ENCODE data around the gene UCN. TPM values are rescaled to one million over a fixed set of nuclear protein-coding genes. Genes with fewer than 3 reads are reported as not detected.
A peak's percentile ranks its signal among the peaks of the same experiment; 100 is the strongest.

The UCN gene
- total RNA-seq, 2 experiments from 2014 or later: 1.8 to 2.3 TPM

- ChIA-PET CTCF (interaction anchor here (0.8 to 1.9 kb wide), 4 partner anchors 14 to 37 kb away, joined by 3 to 20 read pairs (median 4); no protein-coding TSS in a partner anchor), POLR2A (interaction anchor here (1.0 to 1.5 kb wide), 2 partner anchors 38 to 54 kb away, joined by 4 read pairs; partner anchors contain the start of genes ATRAID and SLC5A6)
- TF ChIP-seq, protein P1, sequence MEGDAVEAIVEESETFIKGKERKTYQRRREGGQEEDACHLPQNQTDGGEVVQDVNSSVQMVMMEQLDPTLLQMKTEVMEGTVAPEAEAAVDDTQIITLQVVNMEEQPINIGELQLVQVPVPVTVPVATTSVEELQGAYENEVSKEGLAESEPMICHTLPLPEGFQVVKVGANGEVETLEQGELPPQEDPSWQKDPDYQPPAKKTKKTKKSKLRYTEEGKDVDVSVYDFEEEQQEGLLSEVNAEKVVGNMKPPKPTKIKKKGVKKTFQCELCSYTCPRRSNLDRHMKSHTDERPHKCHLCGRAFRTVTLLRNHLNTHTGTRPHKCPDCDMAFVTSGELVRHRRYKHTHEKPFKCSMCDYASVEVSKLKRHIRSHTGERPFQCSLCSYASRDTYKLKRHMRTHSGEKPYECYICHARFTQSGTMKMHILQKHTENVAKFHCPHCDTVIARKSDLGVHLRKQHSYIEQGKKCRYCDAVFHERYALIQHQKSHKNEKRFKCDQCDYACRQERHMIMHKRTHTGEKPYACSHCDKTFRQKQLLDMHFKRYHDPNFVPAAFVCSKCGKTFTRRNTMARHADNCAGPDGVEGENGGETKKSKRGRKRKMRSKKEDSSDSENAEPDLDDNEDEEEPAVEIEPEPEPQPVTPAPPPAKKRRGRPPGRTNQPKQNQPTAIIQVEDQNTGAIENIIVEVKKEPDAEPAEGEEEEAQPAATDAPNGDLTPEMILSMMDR (IDR thresholded peaks at IDR 0.05): no peak
- ATAC-seq (ENCODE audit: poor library complexity) (no peak), DNase-seq (no peak)
- Histone ChIP-seq H3K9me3 (ENCODE audit: control insufficient read depth in 1 of 2, insufficient read depth in 1 of 2, low read length in 2 of 2) (peaks cover 0 to 11% of the 10 kb centered on the region in 2 experiments), H3K4me1 (ENCODE audit: insufficient read depth, low read length) (peaks cover 42% of the 10 kb centered on the region), H3K4me3 (ENCODE audit: low read length) (no peak overlapping the region), H3K27me3 (ENCODE audit: control insufficient read depth in 1 of 2, insufficient read depth in 2 of 2, low read length in 2 of 2) (peaks cover 42 to 49% of the 10 kb centered on the region in 2 experiments), H3K36me3 (ENCODE audit: insufficient read depth, low read length) (no peaks in the 10 kb centered on the region), H3K27ac (ENCODE audit: low read depth in 1 of 2, low read length in 2 of 2) (no peak overlapping the region)
- H3K36me3 Mint-ChIP-seq (ENCODE audit: low read depth): no peaks in the 10 kb centered on the region
- no peaks in the 10 kb centered on the region for H3K9me3 Mint-ChIP-seq
- H3K27me3 Mint-ChIP-seq: peaks cover 38% of the 10 kb centered on the region
- no peak overlapping the region for H3K27ac Mint-ChIP-seq
- peaks cover 26% of the 10 kb centered on the region for H3K4me1 Mint-ChIP-seq (ENCODE audit: low read depth)
- peak overlapping the region; percentile 72 for H3K4me3 Mint-ChIP-seq
- intact Hi-C loops (cut with DNase I, micrococcal nuclease): loop anchor here in 1 of 2 experiments (1.0 to 10.0 kb wide), 2 partner anchors 15 to 51 kb away; partner anchors contain the start of genes ATRAID, CAD and SLC5A6
These were observed 42.7 kb downstream of the UCN start for GRCh38 chr2:27265536-27265870.

DNA sequence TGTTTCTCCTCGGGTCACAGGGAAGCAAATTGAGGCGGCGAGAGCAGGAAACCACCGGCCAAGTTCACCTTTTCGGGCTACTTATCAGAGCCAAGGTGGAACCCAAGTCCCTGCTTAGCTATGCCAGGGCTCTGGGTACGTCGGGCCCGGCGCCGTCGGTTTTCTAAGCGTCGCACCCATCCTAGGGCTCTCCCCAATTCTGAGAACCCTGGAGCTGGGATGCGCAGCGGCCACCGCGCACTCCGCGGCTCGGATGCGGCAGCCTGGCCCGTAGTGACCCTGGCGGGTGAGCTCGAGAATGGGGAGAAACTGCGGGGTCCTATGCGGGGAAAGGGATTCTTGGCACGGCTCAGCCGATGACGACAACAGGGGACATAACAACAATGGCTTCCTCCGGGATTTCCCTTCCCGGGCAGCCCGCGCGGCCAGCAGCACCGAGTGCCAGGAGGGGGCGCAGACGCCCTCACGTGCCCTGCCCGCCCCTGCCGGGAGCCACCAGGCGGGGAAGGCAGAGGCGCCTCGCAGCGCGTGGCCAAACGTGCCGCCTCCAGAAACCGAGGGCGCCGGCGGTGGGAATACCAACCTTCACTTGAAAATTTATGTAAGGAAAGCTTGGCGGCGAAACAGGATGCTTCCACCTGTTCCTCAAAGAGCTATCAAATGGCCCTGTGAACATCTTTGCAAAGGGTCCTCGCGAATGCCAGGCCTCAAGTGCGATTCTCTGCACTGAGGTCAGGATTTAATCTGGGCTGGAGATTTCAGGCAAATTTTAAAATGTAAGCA lies 43.3 kb downstream of the UCN start:
- Histone ChIP-seq H3K36me3 (ENCODE audit: insufficient read depth, low read length) (no peaks in the 10 kb centered on the region), H3K27ac (ENCODE audit: low read depth in 1 of 2, low read length in 2 of 2) (no peak overlapping the region), H3K4me3 (ENCODE audit: low read length) (peak overlapping the region; percentile 54), H3K9me3 (ENCODE audit: control insufficient read depth in 1 of 2, insufficient read depth in 1 of 2, low read length in 2 of 2) (peaks cover 0 to 11% of the 10 kb centered on the region in 2 experiments), H3K4me1 (ENCODE audit: insufficient read depth, low read length) (peaks cover 42% of the 10 kb centered on the region), H3K27me3 (ENCODE audit: control insufficient read depth in 1 of 2, insufficient read depth in 2 of 2, low read length in 2 of 2) (peaks cover 48 to 55% of the 10 kb centered on the region in 2 experiments)
- ChIA-PET POLR2A (interaction anchor here (1.0 to 1.5 kb wide), 2 partner anchors 38 to 53 kb away, joined by 4 read pairs; partner anchors contain the start of genes ATRAID and SLC5A6), CTCF (interaction anchor here (0.8 to 1.9 kb wide), 4 partner anchors 13 to 38 kb away, joined by 3 to 20 read pairs (median 4); no protein-coding TSS in a partner anchor)
- peaks cover 39% of the 10 kb centered on the region for H3K27me3 Mint-ChIP-seq
- ATAC-seq (ENCODE audit: poor library complexity) (peak; percentile 63), DNase-seq (peak; percentile 32 to 89 (median 51))
- H3K36me3 Mint-ChIP-seq (ENCODE audit: low read depth): no peaks in the 10 kb centered on the region
- H3K27ac Mint-ChIP-seq: no peak overlapping the region
- intact Hi-C loops (cut with DNase I, micrococcal nuclease): loop anchor here in 1 of 2 experiments (1.0 to 10.0 kb wide), 2 partner anchors 15 to 50 kb away; partner anchors contain the start of genes ATRAID, CAD and SLC5A6
- no peaks in the 10 kb centered on the region for H3K9me3 Mint-ChIP-seq
- peaks cover 26% of the 10 kb centered on the region for H3K4me1 Mint-ChIP-seq (ENCODE audit: low read depth)
- TF ChIP-seq, protein P1 (IDR thresholded peaks at IDR 0.05): peak; percentile 59
- peak overlapping the region; percentile 73 for H3K4me3 Mint-ChIP-seq

GRCh38 chr2:27264253-27264752 lies 43.9 kb downstream of the UCN start:
- Histone ChIP-seq H3K4me3 (ENCODE audit: low read length) (peak overlapping the region; percentile 54), H3K4me1 (ENCODE audit: insufficient read depth, low read length) (peaks cover 42% of the 10 kb centered on the region), H3K27ac (ENCODE audit: low read depth in 1 of 2, low read length in 2 of 2) (no peak overlapping the region), H3K36me3 (ENCODE audit: insufficient read depth, low read length) (no peaks in the 10 kb centered on the region), H3K9me3 (ENCODE audit: control insufficient read depth in 1 of 2, insufficient read depth in 1 of 2, low read length in 2 of 2) (peaks cover 0 to 11% of the 10 kb centered on the region in 2 experiments), H3K27me3 (ENCODE audit: control insufficient read depth in 1 of 2, insufficient read depth in 2 of 2, low read length in 2 of 2) (peaks cover 53 to 60% of the 10 kb centered on the region in 2 experiments)
- Mint-ChIP-seq H3K9me3 (no peaks in the 10 kb centered on the region), H3K36me3 (ENCODE audit: low read depth) (no peaks in the 10 kb centered on the region), H3K4me1 (ENCODE audit: low read depth) (peaks cover 26% of the 10 kb centered on the region), H3K27ac (no peak overlapping the region), H3K27me3 (peaks cover 44% of the 10 kb centered on the region), H3K4me3 (peak overlapping the region; percentile 95)
- DNase-seq: peak in 3 of 14 experiments; percentile 2 to 66 (median 64)
- ChIA-PET POLR2A (interaction anchor here (1.5 kb wide), 1 partner anchor 52 kb away, joined by 4 read pairs; the partner anchor contains the start of genes ATRAID and SLC5A6), CTCF (interaction anchor here (1.1 to 1.9 kb wide), 3 partner anchors 13 to 17 kb away, joined by 3 to 20 read pairs (median 4); no protein-coding TSS in a partner anchor)
- intact Hi-C loops (cut with DNase I, micrococcal nuclease): loop anchor here in 1 of 2 experiments (10.0 kb wide), 1 partner anchor 50 kb away; the partner anchor contains the start of genes ATRAID, CAD and SLC5A6
- ATAC-seq (ENCODE audit: poor library complexity): peak; percentile 37
- TF ChIP-seq, protein P1 (IDR thresholded peaks at IDR 0.05): no peak

All from CD4-positive, alpha-beta T cell (primary cell).